Effector memory CD8-positive, alpha-beta T cell (primary cell): Measurements from ENCODE around the gene AGBL2.
"Not testable (repeated sequence)": the region's sequence is repeated elsewhere in the genome, so short reads cannot be mapped to it uniquely, and the experiment has no call there.

ENCODE experiments used
- ATAC-seq: fragments of 150-1000 bp; cut with Tn5 transposase; replicated peaks from 2 replicates; pipeline ENCODE4 v1.10.0; 2021; ENCODE audit warnings: mild to moderate bottlenecking, moderate library complexity
- DNase-seq, 3 experiments: peaks; one replicate each; pipeline ENCODE4 v3.0.0; 2021
- H3K27ac Mint-ChIP-seq, 2 donors: one replicate each; pipeline ENCODE4 v1.8.0; 2022; ENCODE audit warnings: mild to moderate bottlenecking in 2 of 2, mixed read lengths in 2 of 2, moderate library complexity in 2 of 2
- H3K27me3 Mint-ChIP-seq, 2 donors: one replicate each; pipeline ENCODE4 v1.8.0; 2022; ENCODE audit warnings: mixed read lengths in 2 of 2
- H3K36me3 Mint-ChIP-seq: one replicate; pipeline ENCODE4 v1.8.0; 2022; ENCODE audit warnings: mild to moderate bottlenecking, moderate library complexity, mixed read lengths; ENCODE audit not compliant: insufficient read depth
- H3K4me1 Mint-ChIP-seq, 2 donors: one replicate each; pipeline ENCODE4 v1.8.0; 2022; ENCODE audit warnings: low read depth in 2 of 2, mixed read lengths in 2 of 2
- H3K4me3 Mint-ChIP-seq, 2 donors: one replicate each; pipeline ENCODE4 v1.8.0; 2022; ENCODE audit warnings: mild to moderate bottlenecking in 2 of 2, mixed read lengths in 2 of 2, moderate library complexity in 2 of 2
- H3K9me3 Mint-ChIP-seq, 2 donors: one replicate each; pipeline ENCODE4 v1.8.0; 2022; ENCODE audit warnings: mixed read lengths in 2 of 2

Gene AGBL2

DNA sequence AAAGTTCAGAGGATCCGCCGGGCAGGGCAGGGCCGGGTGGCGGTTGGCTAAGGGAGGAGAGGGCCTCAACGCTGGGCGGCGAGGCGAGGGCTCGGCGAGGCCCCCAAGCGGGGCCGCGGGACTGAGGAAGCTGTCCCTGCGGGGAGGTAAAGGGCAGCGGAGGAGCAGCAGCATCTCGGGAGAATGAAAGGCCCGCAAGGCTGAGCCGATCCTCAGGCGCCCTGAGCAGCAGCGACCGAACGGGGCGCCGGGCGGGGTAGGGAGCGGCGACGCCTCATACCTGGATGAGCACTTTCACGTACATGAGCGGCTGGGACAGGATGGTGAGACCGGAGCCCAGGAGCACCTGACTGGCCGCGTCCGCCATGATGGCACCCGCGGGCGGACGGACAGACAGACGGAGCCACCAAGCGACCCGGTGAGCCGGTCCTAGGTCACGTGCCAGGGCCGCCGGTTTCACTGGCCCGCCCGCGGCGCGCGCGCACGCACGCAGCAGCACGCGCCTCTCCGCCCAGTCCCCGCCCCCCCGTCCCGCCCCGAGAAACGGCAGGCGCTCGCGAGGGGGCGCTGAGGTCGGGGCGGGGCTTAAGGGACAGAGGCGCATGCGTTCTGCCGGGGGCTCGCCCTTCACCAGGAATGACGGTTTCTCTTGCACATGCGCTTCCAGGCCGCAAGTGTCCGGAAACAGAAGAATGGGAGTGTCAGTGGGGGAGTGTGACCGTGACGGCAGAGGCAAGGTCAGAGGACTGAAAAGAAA is 72.9 kb downstream of the AGBL2 start, which contains the start of gene MTCH2:
TSS of gene MTCH2 (minus strand) at position 461 of the 757 bp plus-strand sequence. CDS start at position 367, 94 bp downstream.
- Mint-ChIP-seq H3K36me3 (peaks cover 34% of the 10 kb centered on the region), H3K27ac (peak within 1 kb of the TSS; percentile 96 to 98), H3K4me3 (peak within 1 kb of the TSS; percentile 89 to 94), H3K4me1 (peaks cover 18% of the 10 kb centered on the region in 2 donors), H3K27me3 (no peaks in the 10 kb centered on the region), H3K9me3 (no peaks in the 10 kb centered on the region)
- DNase-seq, result peak; percentile 92 to 93 (median 93)
- peak; percentile 87 for ATAC-seq

DNA sequence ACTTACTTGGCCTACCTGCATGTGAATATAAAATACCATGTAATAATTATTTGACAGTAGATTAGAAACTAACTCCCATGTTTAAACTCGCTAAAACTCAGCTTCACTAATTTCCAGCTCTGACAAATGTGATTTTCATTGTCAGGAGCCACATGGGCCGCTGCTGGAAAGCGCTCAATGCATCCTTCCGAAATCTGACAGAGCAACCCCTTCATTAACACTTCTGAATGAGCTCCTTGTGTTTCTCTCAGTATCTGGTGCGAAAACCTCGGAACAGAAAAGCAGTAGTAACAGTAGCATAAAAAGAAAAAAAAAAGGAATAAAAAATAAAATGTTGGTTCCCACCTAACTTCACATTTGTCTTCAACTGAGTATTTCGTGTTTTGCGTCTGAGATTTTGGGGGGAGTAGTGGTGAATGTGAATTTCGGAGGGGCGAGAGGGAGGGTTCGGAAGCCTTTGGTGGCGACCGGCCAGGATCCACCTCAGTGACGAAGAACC is 73.5 kb downstream of the AGBL2 start:
- no peak for ATAC-seq
- DNase-seq, result no peak
- peaks cover 39% of the 10 kb centered on the region for H3K36me3 Mint-ChIP-seq
- peak overlapping the region; percentile 89 to 94 for H3K4me3 Mint-ChIP-seq
- peak overlapping the region; percentile 96 to 98 for H3K27ac Mint-ChIP-seq
- no peaks in the 10 kb centered on the region for H3K27me3 Mint-ChIP-seq
- H3K9me3 Mint-ChIP-seq, result no peaks in the 10 kb centered on the region
- peaks cover 18% of the 10 kb centered on the region in 2 donors for H3K4me1 Mint-ChIP-seq

DNA sequence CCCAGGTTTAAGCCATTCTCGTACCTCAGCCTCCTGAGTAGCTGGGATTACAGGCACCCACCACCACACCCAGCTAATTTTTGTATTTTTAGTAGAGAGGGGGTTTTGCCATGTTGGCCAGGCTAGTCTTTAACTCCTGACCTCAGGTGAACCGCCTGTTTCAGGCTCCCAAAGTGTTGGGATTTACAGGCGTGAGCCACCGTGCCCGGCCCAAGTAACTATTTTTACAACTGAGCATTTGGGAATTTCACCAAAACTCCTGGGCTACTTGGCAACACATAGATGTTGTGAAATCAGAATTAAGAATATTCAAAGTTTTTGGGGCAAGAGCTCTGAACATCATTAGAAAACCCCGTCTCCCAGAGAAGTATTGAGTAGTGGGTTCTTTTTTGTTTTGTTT is 74.7 kb downstream of the AGBL2 start:
- ATAC-seq, result not testable (repeated sequence)

DNA sequence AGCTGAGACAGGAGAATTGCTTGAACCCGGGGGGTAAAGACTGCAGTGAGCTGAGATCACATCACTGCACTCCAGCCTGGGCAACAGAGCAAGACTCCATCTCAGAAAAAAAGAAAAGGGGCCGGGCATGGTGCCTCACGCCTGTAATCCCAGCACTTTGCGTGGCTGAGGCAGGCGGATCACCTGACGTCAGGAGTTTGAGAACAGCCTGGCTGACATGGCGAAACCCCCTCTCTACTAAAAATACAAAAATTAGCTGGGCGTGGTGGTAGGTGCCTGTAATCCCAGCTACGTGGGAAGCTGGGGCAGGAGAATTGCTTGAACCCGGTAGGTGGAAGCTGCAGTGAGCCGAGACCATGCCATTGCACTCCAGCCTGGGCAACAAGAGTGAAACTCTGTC is 78.8 kb downstream of the AGBL2 start:
- not testable (repeated sequence) for DNase-seq, H3K9me3 Mint-ChIP-seq, H3K27me3 Mint-ChIP-seq, H3K4me3 Mint-ChIP-seq, H3K4me1 Mint-ChIP-seq, H3K27ac Mint-ChIP-seq, ATAC-seq
- peaks cover 66% of the 10 kb centered on the region for H3K36me3 Mint-ChIP-seq

More for the DNA sequence above, 74.7 kb downstream of the AGBL2 start:
- not testable (repeated sequence) for H3K27me3 Mint-ChIP-seq, DNase-seq, H3K9me3 Mint-ChIP-seq
- H3K27ac Mint-ChIP-seq, result peak overlapping the region; percentile 17 to 98
- peaks cover 18% of the 10 kb centered on the region in 2 donors for H3K4me1 Mint-ChIP-seq
- peaks cover 42% of the 10 kb centered on the region for H3K36me3 Mint-ChIP-seq
- peak overlapping the region in 1 of 2 donors; percentile 27 for H3K4me3 Mint-ChIP-seq

DNA sequence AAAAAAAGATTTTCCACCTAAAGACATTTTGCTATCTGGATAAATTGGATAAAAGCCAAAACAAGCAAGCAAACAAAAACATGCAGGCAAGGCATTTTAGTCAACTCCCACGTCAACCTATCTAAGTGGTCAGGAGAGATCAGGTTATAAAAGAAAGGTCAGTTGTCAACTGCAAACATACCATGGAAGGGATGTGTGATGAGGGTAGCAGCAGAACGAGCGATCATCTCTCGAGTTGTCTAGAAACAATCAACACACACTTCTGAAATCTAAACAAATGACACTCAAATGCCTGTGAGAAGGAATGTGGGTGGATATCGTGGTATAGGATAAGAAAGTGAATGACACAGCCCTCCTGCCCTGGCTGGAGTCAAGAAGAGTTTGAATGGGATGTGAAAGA is 83.7 kb downstream of the AGBL2 start:
- Mint-ChIP-seq H3K4me1 (no peaks in the 10 kb centered on the region), H3K36me3 (peaks cover 81% of the 10 kb centered on the region), H3K9me3 (no peaks in the 10 kb centered on the region), H3K27ac (no peak overlapping the region), H3K4me3 (no peak overlapping the region), H3K27me3 (no peaks in the 10 kb centered on the region)
- DNase-seq (no peak), ATAC-seq (no peak)

DNA sequence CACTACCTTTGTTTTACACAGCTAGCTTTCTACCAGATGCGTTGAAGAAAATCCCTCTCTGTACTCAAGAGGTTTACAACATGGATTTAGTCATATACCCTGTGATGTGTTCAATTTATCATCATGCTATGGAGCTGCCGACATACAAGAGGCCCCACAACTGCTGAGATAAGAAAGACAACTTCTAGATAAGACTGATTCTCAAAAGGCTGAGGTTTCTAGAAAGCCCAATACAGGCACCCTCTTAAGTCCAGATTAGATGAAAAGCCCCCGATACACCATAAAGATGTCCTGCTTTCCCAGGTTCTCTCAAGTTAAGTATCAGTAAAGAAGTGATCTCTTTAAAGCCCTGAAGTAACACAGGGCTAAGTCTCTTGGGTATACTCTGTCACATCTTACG is 87.1 kb downstream of the AGBL2 start:
- no peaks in the 10 kb centered on the region for H3K9me3 Mint-ChIP-seq
- H3K4me1 Mint-ChIP-seq, result no peaks in the 10 kb centered on the region
- peaks cover 88% of the 10 kb centered on the region for H3K36me3 Mint-ChIP-seq
- DNase-seq (no peak), ATAC-seq (no peak)
- H3K27ac Mint-ChIP-seq, result no peak overlapping the region
- H3K4me3 Mint-ChIP-seq, result no peak overlapping the region
- no peaks in the 10 kb centered on the region for H3K27me3 Mint-ChIP-seq

DNA sequence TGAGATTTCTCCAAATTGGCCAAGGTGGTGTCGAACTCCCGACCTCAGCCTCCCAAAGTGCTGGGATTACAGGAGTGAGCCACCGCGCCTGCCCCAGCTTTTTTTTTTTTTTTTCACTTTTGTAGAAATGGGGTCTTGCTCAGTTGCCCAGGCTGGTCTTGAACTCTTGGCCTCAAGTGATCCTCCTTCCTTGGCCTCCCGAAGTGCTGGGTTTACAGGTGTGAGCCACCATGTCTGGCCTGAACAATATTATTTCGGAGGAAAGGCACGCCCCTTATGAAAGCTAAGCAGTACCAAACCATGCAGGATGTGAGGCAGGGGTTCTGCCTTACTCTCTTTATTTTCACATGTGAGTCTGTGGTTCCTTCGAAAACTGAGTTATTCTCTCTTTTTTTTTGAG is 88.9 kb downstream of the AGBL2 start:
- H3K27me3 Mint-ChIP-seq, result no peaks in the 10 kb centered on the region
- no peak overlapping the region for H3K27ac Mint-ChIP-seq
- peaks cover 73% of the 10 kb centered on the region for H3K36me3 Mint-ChIP-seq
- ATAC-seq, result no peak
- no peak overlapping the region for H3K4me3 Mint-ChIP-seq
- H3K4me1 Mint-ChIP-seq, result no peaks in the 10 kb centered on the region
- H3K9me3 Mint-ChIP-seq, result no peaks in the 10 kb centered on the region
- no peak for DNase-seq

DNA sequence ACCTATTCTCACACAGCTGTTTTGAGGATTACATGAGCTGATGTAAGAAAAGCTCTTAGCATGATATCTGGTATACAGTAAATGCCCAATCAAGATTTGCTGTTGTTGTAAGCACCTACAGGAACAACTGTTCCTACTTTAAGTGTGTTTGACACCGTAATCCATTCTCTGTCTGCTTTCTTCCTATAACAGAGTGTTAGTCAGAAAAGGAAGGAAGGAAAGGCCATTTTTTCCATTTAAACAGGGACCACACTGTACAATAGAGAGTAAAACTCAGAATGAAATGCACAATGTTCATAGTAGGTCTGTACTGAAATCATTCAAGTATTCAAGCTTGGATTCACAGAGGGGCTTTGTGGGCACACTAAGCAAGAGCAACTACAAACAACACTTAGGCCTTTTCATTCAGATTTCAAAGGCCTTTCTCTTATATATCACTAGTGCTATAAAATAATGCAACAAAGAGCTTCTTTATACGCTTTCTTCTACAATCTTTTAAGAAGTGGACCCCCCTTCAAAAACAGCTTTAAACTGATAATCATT is 94.3 kb downstream of the AGBL2 start:
- Mint-ChIP-seq H3K36me3 (peaks cover 45% of the 10 kb centered on the region), H3K27ac (no peak overlapping the region), H3K4me1 (peaks cover 0 to 2% of the 10 kb centered on the region in 2 donors), H3K4me3 (no peak overlapping the region), H3K9me3 (no peaks in the 10 kb centered on the region), H3K27me3 (no peaks in the 10 kb centered on the region)
- DNase-seq (no peak), ATAC-seq (no peak)

DNA sequence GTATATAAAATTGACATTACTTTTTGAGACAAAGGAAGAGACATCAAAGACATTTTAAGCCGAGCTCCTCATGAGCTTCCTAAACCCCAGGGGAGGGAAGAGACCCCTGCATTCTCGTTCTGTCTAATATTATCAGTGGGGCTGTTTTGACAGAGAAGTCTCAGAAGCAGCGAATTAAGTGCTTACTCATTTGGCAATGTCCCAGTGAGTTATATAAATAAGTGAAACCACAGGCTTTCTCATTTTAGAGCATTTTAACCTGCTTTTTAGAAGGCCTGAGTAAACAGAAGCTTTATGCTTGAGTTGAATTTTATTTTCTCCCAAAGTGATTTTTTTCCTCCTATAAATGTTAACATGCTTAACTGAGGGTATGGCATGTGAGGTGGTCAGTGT is 97.8 kb downstream of the AGBL2 start:
- Mint-ChIP-seq H3K27ac (no peak overlapping the region), H3K9me3 (no peaks in the 10 kb centered on the region), H3K4me1 (peaks cover 0 to 4% of the 10 kb centered on the region in 2 donors), H3K27me3 (no peaks in the 10 kb centered on the region), H3K4me3 (no peak overlapping the region), H3K36me3 (peaks cover 20% of the 10 kb centered on the region)
- ATAC-seq (no peak), DNase-seq (no peak)

DNA sequence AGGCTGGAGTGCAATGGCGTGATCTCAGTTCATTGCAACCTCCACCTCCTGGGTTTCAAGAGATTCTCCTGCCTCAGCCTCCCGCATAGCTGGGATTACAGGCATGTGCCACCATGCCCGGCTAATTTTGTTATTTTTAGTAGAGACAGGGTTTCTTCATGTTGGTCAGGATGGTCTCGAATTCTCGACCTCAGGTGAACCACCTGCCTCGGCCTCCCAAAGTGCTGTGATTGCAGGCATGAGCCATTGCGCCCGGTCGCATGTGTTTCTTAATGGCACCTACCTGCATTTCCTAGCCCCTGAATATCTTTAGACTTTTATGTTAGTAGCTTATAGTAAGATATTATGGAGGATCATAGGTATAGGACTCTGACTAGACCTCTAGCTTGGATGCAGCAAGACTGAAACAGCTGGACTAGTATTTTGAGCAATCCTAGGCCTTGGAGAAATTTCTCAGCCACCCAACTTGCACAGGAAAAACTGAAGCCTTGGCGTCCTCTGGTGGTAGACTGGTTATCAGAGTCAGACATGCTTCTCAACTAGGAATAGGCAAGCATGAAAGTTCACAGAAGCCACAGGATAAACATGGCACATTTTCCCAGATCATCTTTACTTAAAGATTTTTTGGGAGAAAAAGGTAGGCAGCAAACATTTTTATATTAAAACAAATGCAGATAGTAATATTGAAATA is 98.3 kb downstream of the AGBL2 start:
- no peak for ATAC-seq
- Mint-ChIP-seq H3K27me3 (no peaks in the 10 kb centered on the region), H3K36me3 (peaks cover 20% of the 10 kb centered on the region)

DNA sequence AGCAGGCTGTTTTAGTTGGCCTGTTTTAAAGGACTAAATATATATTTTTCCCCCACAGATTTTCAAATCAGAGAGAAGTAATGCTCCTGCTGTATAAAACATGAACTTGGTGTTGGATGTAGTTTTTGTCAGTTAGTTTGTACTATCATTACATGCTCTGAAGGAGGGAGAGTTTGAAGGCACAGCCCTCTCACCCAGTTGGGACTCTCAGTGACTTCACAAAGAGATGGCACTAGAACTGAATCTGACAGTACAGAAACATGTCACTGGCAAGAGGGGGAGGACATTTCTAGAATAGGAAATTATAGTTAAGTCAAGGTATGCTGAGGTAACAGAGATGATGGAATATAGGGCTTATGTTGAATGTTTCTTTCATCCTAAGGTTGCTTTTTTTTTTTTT is 99.9 kb downstream of the AGBL2 start:
- Mint-ChIP-seq H3K4me3 (no peak overlapping the region), H3K9me3 (no peaks in the 10 kb centered on the region), H3K4me1 (peaks cover 0 to 4% of the 10 kb centered on the region in 2 donors), H3K36me3 (peaks cover 20% of the 10 kb centered on the region), H3K27me3 (no peaks in the 10 kb centered on the region), H3K27ac (no peak overlapping the region)
- DNase-seq (no peak), ATAC-seq (no peak)

More for the DNA sequence above, 98.3 kb downstream of the AGBL2 start:
- Mint-ChIP-seq H3K4me3 (no peak overlapping the region), H3K9me3 (no peaks in the 10 kb centered on the region), H3K4me1 (peaks cover 0 to 4% of the 10 kb centered on the region in 2 donors), H3K27ac (no peak overlapping the region)
- DNase-seq, result no peak

DNA sequence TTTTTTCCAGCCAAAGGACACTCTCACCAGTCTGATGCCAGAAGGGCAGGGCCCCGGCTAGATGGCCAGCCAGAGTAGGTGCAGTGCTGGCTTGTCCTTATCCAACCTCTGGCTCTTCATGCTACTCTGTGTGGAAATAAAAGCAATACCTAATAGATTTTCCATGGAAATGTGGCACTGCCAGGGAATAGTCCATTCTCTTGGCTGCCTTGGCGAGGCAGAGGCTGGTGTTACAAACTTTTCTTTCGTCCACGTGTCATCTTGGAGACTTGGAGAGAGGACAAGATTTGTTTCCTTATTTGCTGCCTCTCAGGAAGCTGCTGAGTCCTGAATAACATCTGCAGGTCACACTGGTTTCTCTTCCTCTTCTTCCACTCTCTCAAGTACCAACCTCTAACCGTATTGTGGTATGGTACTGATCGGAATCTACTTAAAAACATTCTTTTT is 103.8 kb downstream of the AGBL2 start:
- Mint-ChIP-seq H3K4me1 (peaks cover 3 to 4% of the 10 kb centered on the region in 2 donors), H3K4me3 (no peak overlapping the region), H3K27ac (peak overlapping the region in 1 of 2 donors; percentile 14), H3K36me3 (peaks cover 13% of the 10 kb centered on the region), H3K27me3 (no peaks in the 10 kb centered on the region), H3K9me3 (no peaks in the 10 kb centered on the region)
- DNase-seq, result no peak
- ATAC-seq, result no peak

DNA sequence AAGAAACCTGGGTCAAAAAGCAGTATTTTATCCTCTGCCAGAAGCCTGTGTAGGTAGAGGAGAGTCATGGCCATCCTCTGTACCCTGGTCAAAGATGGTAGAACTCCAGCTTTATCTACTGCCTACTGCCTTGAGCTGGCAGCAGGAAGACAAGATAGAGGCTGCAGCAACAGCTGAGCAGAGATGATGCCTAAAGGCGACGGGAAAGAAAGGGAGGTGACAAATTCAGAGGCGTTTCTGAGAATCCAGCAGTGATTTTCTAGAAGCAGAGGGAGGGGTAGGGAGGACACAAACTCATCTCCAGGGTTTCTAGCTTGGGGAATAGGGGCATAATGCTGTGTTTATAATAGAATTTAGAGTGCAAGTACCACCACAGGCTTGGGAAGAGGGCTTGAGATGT is 105.5 kb downstream of the AGBL2 start:
- Mint-ChIP-seq H3K4me3 (no peak overlapping the region), H3K27me3 (no peaks in the 10 kb centered on the region), H3K9me3 (no peaks in the 10 kb centered on the region), H3K4me1 (peaks cover 0 to 3% of the 10 kb centered on the region in 2 donors), H3K27ac (peak overlapping the region in 1 of 2 donors; percentile 78), H3K36me3 (peaks cover 8% of the 10 kb centered on the region)
- ATAC-seq, result no peak
- DNase-seq, result no peak
